Measurements from ENCODE around the gene DDX27. TPM values are rescaled to one million over a fixed set of nuclear protein-coding genes. Genes with fewer than 3 reads are reported as not detected.

DDX27 gene
- total RNA-seq, 4 donors from 2014 or later, result 30.4 to 45.8 (median 38.2) TPM

- Histone ChIP-seq H3K4me1 (peaks cover 39 to 43% of the 10 kb centered on the region in 2 donors), H3K36me3 (peaks cover 40 to 52% of the 10 kb centered on the region in 2 donors), H3K27ac (peak overlapping the region; percentile 27 to 98 (median 94)), H3K9me3 (no peaks in the 10 kb centered on the region), H3K27me3 (no peaks in the 10 kb centered on the region), H3K4me3 (replicated peaks in 1 of 3) (peak overlapping the region; percentile 26 to 88 (median 65))
- intact Hi-C loops (cut with DNase I), result loop anchor here (5.0 kb wide), 1 partner anchor 93 kb away; the partner anchor contains the start of gene STAU1
- no peak for DNase-seq
- 60 to 68% methylated on average over 7 of the region's 7 CpGs for WGBS, 2 donors
- TF ChIP-seq CTCF (IDR thresholded peaks at IDR 0.05) (no peak), POLR2A (IDR thresholded peaks at IDR 0.05) (no peak)
Observed at GRCh38 chr20:49279677-49280462, 60.7 kb downstream of the DDX27 start.

GRCh38 chr20:49280463-49281058 is 61.3 kb downstream of the DDX27 start:
- peaks cover 37 to 39% of the 10 kb centered on the region in 2 donors for H3K4me1 ChIP-seq
- H3K36me3 ChIP-seq, result peaks cover 47 to 58% of the 10 kb centered on the region in 2 donors
- peak overlapping the region in 2 of 3 donors; percentile 14 to 27 for H3K27ac ChIP-seq
- intact Hi-C loops (cut with DNase I), result no loop called here
- no peaks in the 10 kb centered on the region for H3K9me3 ChIP-seq
- TF ChIP-seq POLR2A (IDR thresholded peaks at IDR 0.05), result no peak
- no peak for TF ChIP-seq CTCF (IDR thresholded peaks at IDR 0.05)
- no peak for DNase-seq
- peak overlapping the region in 1 of 3 donors; percentile 88 for H3K4me3 ChIP-seq (replicated peaks in 1 of 3)
- no peaks in the 10 kb centered on the region for H3K27me3 ChIP-seq
- WGBS, 2 donors, result 67 to 77% methylated on average over 6 of the region's 6 CpGs

GRCh38 chr20:49281059-49281912 is 62.1 kb downstream of the DDX27 start:
- H3K27me3 ChIP-seq, result no peaks in the 10 kb centered on the region
- no peaks in the 10 kb centered on the region for H3K9me3 ChIP-seq
- TF ChIP-seq CTCF (IDR thresholded peaks at IDR 0.05) (no peak), POLR2A (IDR thresholded peaks at IDR 0.05) (no peak)
- H3K27ac ChIP-seq, result peak overlapping the region in 1 of 3 donors; percentile 14
- peaks cover 30 to 31% of the 10 kb centered on the region in 2 donors for H3K4me1 ChIP-seq
- intact Hi-C loops (cut with DNase I), result no loop called here
- no peak overlapping the region for H3K4me3 ChIP-seq (replicated peaks in 1 of 3)
- 72 to 80% methylated on average over 13 of the region's 13 CpGs for WGBS, 2 donors
- DNase-seq, result no peak
- H3K36me3 ChIP-seq, result peaks cover 54 to 65% of the 10 kb centered on the region in 2 donors

- H3K36me3 ChIP-seq, result peaks cover 61 to 72% of the 10 kb centered on the region in 2 donors
- DNase-seq, result no peak
- 85 to 90% methylated on average over 9 of the region's 9 CpGs for WGBS, 2 donors
- intact Hi-C loops (cut with DNase I), result no loop called here
- no peaks in the 10 kb centered on the region for H3K27me3 ChIP-seq
- TF ChIP-seq CTCF (IDR thresholded peaks at IDR 0.05), result no peak
- TF ChIP-seq POLR2A (IDR thresholded peaks at IDR 0.05), result no peak
- H3K4me3 ChIP-seq (replicated peaks in 1 of 3), result no peak overlapping the region
- no peaks in the 10 kb centered on the region for H3K9me3 ChIP-seq
- H3K27ac ChIP-seq, result no peak overlapping the region
- H3K4me1 ChIP-seq, result peaks cover 24 to 26% of the 10 kb centered on the region in 2 donors
Observed at GRCh38 chr20:49281913-49282467, 62.8 kb downstream of the DDX27 start.
